ENCODE results near the gene RDH12. TPM values are rescaled to one million over a fixed set of nuclear protein-coding genes. Genes with fewer than 3 reads are reported as not detected.

Gene RDH12
- total and polyA plus RNA-seq, 2 donors (not counting 3 experiments of a cell fraction or from before 2014, with no cell fraction given): not detected

- DNase-seq (ENCODE audit: low read depth, low spot score) (peak; percentile 90), FAIRE-seq (peak; percentile 94)
- ChIA-PET CTCF (interaction anchor here (0.9 to 5.8 kb wide), 14 partner anchors 8 to 1335 kb away, joined by 3 to 61 read pairs (median 6); partner anchors contain the start of genes ATP6V1D and EIF2S1), POLR2A (interaction anchor here (1.0 to 1.1 kb wide), 2 partner anchors 28 to 335 kb away, joined by 3 to 4 read pairs; partner anchors contain the start of gene ATP6V1D)
- TSS peak; percentile 100 for BruUV-seq (replicated peaks)
- peaks cover 17 to 21% of the 10 kb centered on the region in 2 experiments for H3K36me3 ChIP-seq (ENCODE audit: control insufficient read depth in 2 of 2, extremely low read depth in 1 of 2, insufficient read depth in 2 of 2, low read length in 2 of 2)
- no peaks in the 10 kb centered on the region for H3K9me1 ChIP-seq (replicated peaks; ENCODE audit: control insufficient read depth, extremely low read depth, insufficient read depth, low read length)
- no peaks in the 10 kb centered on the region for H3K9me3 ChIP-seq (replicated peaks; ENCODE audit: control insufficient read depth, insufficient read depth, low read length)
- H3K27ac ChIP-seq (ENCODE audit: insufficient read depth, low read depth, low read length): peak overlapping the region; percentile 61
- H3K79me2 ChIP-seq (ENCODE audit: control insufficient read depth, insufficient read depth, low read length): peaks cover 39% of the 10 kb centered on the region
- intact Hi-C loops (cut with micrococcal nuclease): loop anchor here (1.0 kb wide), 5 partner anchors 21 to 336 kb away; partner anchors contain the start of genes ARG2, ATP6V1D and VTI1B
- no peaks in the 10 kb centered on the region for H4K20me1 ChIP-seq (replicated peaks; ENCODE audit: control insufficient read depth, extremely low read depth, insufficient read depth, low read length)
- no peaks in the 10 kb centered on the region for H3K27me3 ChIP-seq (ENCODE audit: control insufficient read depth in 2 of 2, insufficient read depth in 2 of 2, low read length in 2 of 2)
- peak overlapping the region; percentile 79 for H3K9ac ChIP-seq (replicated peaks; ENCODE audit: extremely low read depth, insufficient read depth, low read length)
- peak overlapping the region; percentile 29 for H2AFZ ChIP-seq (ENCODE audit: low read depth, low read length)
- peaks cover 10% of the 10 kb centered on the region for H3K4me1 ChIP-seq (ENCODE audit: control insufficient read depth, extremely low read depth, insufficient read depth, low read length)
- dilution Hi-C loops (cut with MboI; ENCODE audit: extremely low pct_ligation_motif_present, low sequenced_read_pairs): no loop called here
- peak overlapping the region; percentile 77 to 87 (median 78) for H3K4me3 ChIP-seq (replicated peaks in 1 of 3; ENCODE audit: insufficient read depth in 1 of 3, low read depth in 1 of 3, low read length in 3 of 3)
- peak overlapping the region; percentile 56 for H3K4me2 ChIP-seq (ENCODE audit: insufficient read depth, low read length)
- TF ChIP-seq FOS (IDR thresholded peaks at IDR 0.05; ENCODE audit: borderline replicate concordance, insufficient read depth, low read length) (no peak), POLR2AphosphoS5 (IDR thresholded peaks at IDR 0.05; ENCODE audit: insufficient read depth, low read depth, low read length) (no peak), MYC (IDR thresholded peaks at IDR 0.05; ENCODE audit: low read depth, low read length) (no peak)
Observed at GRCh38 chr14:67694791-67695393, 6.8 kb upstream of the RDH12 start.

- TSS peak; percentile 77 for BruUV-seq (replicated peaks)
Observed at GRCh38 chr14:67695394-67695949, 6.2 kb upstream of the RDH12 start, which contains the start of gene RDH11. Gene RDH11, minus strand, starts transcription at chr14:67695764. Its CDS starts 61 bp downstream, at chr14:67695703.

More at GRCh38 chr14:67695394-67695949, 6.2 kb upstream of the RDH12 start, which contains the start of gene RDH11:
- H3K36me3 ChIP-seq (ENCODE audit: control insufficient read depth in 2 of 2, extremely low read depth in 1 of 2, insufficient read depth in 2 of 2, low read length in 2 of 2): peaks cover 11 to 17% of the 10 kb centered on the region in 2 experiments
- dilution Hi-C loops (cut with MboI; ENCODE audit: extremely low pct_ligation_motif_present, low sequenced_read_pairs): no loop called here
- no peaks in the 10 kb centered on the region for H3K9me1 ChIP-seq (replicated peaks; ENCODE audit: control insufficient read depth, extremely low read depth, insufficient read depth, low read length)
- H3K79me2 ChIP-seq (ENCODE audit: control insufficient read depth, insufficient read depth, low read length): peaks cover 39% of the 10 kb centered on the region
- ChIA-PET CTCF (interaction anchor here (0.6 to 5.8 kb wide), 15 partner anchors 9 to 1336 kb away, joined by 3 to 61 read pairs (median 5); partner anchors contain the start of genes ATP6V1D and EIF2S1), POLR2A (interaction anchor here (0.7 to 1.1 kb wide), 4 partner anchors 9 to 336 kb away, joined by 3 to 6 read pairs (median 4); partner anchors contain the start of gene ATP6V1D)
- H2AFZ ChIP-seq (ENCODE audit: low read depth, low read length): peak within 1 kb of the TSS; percentile 61
- intact Hi-C loops (cut with micrococcal nuclease): loop anchor here (1.0 kb wide), 4 partner anchors 21 to 336 kb away; partner anchors contain the start of genes ARG2, ATP6V1D and VTI1B
- FAIRE-seq: peak; percentile 95
- DNase-seq (ENCODE audit: low read depth, low spot score): peak; percentile 89
- H3K27ac ChIP-seq (ENCODE audit: insufficient read depth, low read depth, low read length): peak within 1 kb of the TSS; percentile 61
- peak within 1 kb of the TSS; percentile 56 for H3K4me2 ChIP-seq (ENCODE audit: insufficient read depth, low read length)
- peaks cover 10% of the 10 kb centered on the region for H3K4me1 ChIP-seq (ENCODE audit: control insufficient read depth, extremely low read depth, insufficient read depth, low read length)
- no peaks in the 10 kb centered on the region for H3K9me3 ChIP-seq (replicated peaks; ENCODE audit: control insufficient read depth, insufficient read depth, low read length)
- peak within 1 kb of the TSS; percentile 79 for H3K9ac ChIP-seq (replicated peaks; ENCODE audit: extremely low read depth, insufficient read depth, low read length)
- H3K4me3 ChIP-seq (replicated peaks in 1 of 3; ENCODE audit: insufficient read depth in 1 of 3, low read depth in 1 of 3, low read length in 3 of 3): peak within 1 kb of the TSS; percentile 77 to 87 (median 78)
- TF ChIP-seq MAX (IDR thresholded peaks at IDR 0.05; ENCODE audit: insufficient read depth, insufficient read length): no peak
- TF ChIP-seq JUN (IDR thresholded peaks at IDR 0.05; ENCODE audit: borderline replicate concordance, insufficient read depth, insufficient read length, low read depth): no peak
- peak; percentile 94 for TF ChIP-seq POLR2A (IDR thresholded peaks at IDR 0.05; ENCODE audit: low read depth, low read length)
- no peak for TF ChIP-seq CTCF (IDR thresholded peaks at IDR 0.05; ENCODE audit: extremely low read depth in 1 of 2, insufficient read depth in 1 of 2, low read depth in 1 of 2, low read length in 2 of 2)
- TF ChIP-seq FOS (IDR thresholded peaks at IDR 0.05; ENCODE audit: borderline replicate concordance, insufficient read depth, low read length): no peak
- no peak for TF ChIP-seq GATA2 (IDR thresholded peaks at IDR 0.05; ENCODE audit: insufficient read depth, insufficient read length, low read depth, low read length)
- peak; percentile 44 for TF ChIP-seq MYC (IDR thresholded peaks at IDR 0.05; ENCODE audit: low read depth, low read length)
- TF ChIP-seq POLR2AphosphoS5 (IDR thresholded peaks at IDR 0.05; ENCODE audit: insufficient read depth, low read depth, low read length): peak; percentile 86
- no peaks in the 10 kb centered on the region for H3K27me3 ChIP-seq (ENCODE audit: control insufficient read depth in 2 of 2, insufficient read depth in 2 of 2, low read length in 2 of 2)
- no peaks in the 10 kb centered on the region for H4K20me1 ChIP-seq (replicated peaks; ENCODE audit: control insufficient read depth, extremely low read depth, insufficient read depth, low read length)
